ENCODE data around the gene DCAF10.

The DCAF10 gene

DNA sequence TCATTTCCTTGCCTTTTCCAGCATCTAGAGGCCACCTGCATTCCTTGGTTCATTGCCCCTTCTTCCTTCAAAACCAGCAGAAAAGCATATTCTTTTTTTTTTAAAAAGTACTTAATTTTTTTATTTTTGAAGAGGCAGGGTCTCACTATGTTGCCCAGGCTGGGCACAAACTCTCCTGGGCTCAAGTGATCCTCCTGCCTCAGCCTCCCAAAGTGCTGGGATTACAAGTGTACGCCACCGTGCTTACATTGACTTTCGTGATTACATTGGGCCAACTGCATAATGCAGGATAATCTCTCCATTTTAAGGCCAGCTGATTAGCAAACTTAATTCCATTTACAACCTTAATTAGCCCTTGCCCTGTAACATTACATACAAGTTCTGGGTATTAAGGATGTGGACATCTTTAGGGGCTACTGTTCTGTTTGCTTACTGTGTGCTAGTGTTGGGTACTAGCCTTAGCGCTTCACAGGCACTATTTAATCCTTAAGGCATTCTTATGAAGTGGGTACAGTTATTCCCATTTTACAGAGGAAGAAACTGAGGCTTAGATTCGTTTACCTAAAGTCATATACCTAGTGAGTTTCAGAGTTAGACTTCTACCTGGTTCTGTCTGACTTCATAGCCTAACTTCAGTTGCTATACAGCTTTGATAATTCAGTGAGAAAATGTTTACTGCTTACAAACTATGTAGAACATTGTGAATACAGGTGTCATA, 69.6 kb downstream of the DCAF10 start:
- no peak for ATAC-seq
- no peak for TF ChIP-seq ZC3H10 (CRISPR knock-in tag; IDR thresholded peaks at IDR 0.05)
- no peak for TF ChIP-seq ESRRG (CRISPR knock-in tag; IDR thresholded peaks at IDR 0.05)
- TF ChIP-seq ZFP3 (CRISPR knock-in tag; IDR thresholded peaks at IDR 0.05): no peak

DNA sequence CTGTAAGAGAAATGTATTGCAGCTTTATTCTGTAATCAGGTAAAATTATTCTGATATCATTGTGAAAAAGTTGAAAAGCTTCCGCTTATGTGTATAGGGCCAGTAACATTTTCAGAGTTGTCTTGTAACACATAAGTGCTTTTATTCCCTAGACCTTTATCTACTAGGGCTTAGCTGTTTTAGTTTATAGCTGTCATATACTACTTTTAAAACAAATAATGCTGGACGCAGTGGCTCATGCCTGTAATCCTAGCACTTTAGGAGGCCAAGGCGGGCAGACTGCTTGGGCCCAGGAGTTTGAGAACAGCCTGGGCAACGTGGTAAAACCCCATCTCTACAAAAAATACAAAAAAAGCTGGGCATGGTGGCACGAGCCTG, 70.2 kb downstream of the DCAF10 start:
- TF ChIP-seq PPARA (CRISPR knock-in tag; IDR thresholded peaks at IDR 0.05; ENCODE audit: borderline replicate concordance): no peak
- TF ChIP-seq, protein P1, sequence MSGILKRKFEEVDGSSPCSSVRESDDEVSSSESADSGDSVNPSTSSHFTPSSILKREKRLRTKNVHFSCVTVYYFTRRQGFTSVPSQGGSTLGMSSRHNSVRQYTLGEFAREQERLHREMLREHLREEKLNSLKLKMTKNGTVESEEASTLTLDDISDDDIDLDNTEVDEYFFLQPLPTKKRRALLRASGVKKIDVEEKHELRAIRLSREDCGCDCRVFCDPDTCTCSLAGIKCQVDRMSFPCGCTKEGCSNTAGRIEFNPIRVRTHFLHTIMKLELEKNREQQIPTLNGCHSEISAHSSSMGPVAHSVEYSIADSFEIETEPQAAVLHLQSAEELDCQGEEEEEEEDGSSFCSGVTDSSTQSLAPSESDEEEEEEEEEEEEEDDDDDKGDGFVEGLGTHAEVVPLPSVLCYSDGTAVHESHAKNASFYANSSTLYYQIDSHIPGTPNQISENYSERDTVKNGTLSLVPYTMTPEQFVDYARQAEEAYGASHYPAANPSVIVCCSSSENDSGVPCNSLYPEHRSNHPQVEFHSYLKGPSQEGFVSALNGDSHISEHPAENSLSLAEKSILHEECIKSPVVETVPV (CRISPR knock-in tag; IDR thresholded peaks at IDR 0.05): no peak
- no peak for TF ChIP-seq TCF4 (CRISPR knock-in tag; IDR thresholded peaks at IDR 0.05; ENCODE audit: borderline replicate concordance)
- no peak for TF ChIP-seq CSDC2 (CRISPR knock-in tag; IDR thresholded peaks at IDR 0.05)
- TF ChIP-seq, protein P2, sequence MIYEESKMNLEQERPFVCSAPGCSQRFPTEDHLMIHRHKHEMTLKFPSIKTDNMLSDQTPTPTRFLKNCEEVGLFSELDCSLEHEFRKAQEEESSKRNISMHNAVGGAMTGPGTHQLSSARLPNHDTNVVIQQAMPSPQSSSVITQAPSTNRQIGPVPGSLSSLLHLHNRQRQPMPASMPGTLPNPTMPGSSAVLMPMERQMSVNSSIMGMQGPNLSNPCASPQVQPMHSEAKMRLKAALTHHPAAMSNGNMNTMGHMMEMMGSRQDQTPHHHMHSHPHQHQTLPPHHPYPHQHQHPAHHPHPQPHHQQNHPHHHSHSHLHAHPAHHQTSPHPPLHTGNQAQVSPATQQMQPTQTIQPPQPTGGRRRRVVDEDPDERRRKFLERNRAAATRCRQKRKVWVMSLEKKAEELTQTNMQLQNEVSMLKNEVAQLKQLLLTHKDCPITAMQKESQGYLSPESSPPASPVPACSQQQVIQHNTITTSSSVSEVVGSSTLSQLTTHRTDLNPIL (CRISPR knock-in tag; IDR thresholded peaks at IDR 0.05; ENCODE audit: low read depth): no peak
- TF ChIP-seq ZNF8 (CRISPR knock-in tag; IDR thresholded peaks at IDR 0.05): no peak
- no peak for TF ChIP-seq ZNF70 (CRISPR knock-in tag; IDR thresholded peaks at IDR 0.05)
- no peak for TF ChIP-seq ZNF565 (CRISPR knock-in tag; conservative IDR thresholded peaks at IDR 0.05; ENCODE audit: low read depth)
- no peak for TF ChIP-seq TOX (CRISPR knock-in tag; IDR thresholded peaks at IDR 0.05; ENCODE audit: borderline replicate concordance)
- no peak for TF ChIP-seq ZFP30 (CRISPR knock-in tag; IDR thresholded peaks at IDR 0.05)
- no peak for TF ChIP-seq BACH2 (CRISPR knock-in tag; IDR thresholded peaks at IDR 0.05; ENCODE audit: borderline replicate concordance)
- TF ChIP-seq ZC3H10 (CRISPR knock-in tag; IDR thresholded peaks at IDR 0.05): no peak
- TF ChIP-seq GLIS3 (CRISPR knock-in tag; IDR thresholded peaks at IDR 0.05): no peak
- ATAC-seq: no peak

DNA sequence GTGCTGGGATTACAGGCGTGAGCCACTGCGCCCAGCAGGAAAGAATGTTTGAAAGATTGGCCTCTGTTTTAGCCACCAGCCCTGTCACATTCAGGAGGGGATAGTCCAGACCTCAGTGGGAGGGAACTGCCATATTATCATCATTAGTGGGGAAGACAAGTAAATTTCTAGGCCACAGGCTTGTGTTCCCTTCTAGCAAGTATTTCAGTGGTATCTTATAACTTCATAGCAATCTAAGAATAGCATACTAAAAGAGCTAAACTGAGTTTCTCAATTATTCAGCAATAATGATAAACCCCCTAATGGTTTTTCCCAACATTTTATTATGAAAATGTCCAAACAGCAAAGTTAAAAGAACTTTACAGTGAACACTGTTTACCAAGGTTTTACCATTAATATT, 73.4 kb downstream of the DCAF10 start:
- ATAC-seq: no peak
- TF ChIP-seq GLIS3 (CRISPR knock-in tag; IDR thresholded peaks at IDR 0.05) (no peak), ISL1 (CRISPR knock-in tag; IDR thresholded peaks at IDR 0.05) (no peak), RARB (CRISPR knock-in tag; IDR thresholded peaks at IDR 0.05) (no peak), ZNF8 (CRISPR knock-in tag; IDR thresholded peaks at IDR 0.05) (no peak)

DNA sequence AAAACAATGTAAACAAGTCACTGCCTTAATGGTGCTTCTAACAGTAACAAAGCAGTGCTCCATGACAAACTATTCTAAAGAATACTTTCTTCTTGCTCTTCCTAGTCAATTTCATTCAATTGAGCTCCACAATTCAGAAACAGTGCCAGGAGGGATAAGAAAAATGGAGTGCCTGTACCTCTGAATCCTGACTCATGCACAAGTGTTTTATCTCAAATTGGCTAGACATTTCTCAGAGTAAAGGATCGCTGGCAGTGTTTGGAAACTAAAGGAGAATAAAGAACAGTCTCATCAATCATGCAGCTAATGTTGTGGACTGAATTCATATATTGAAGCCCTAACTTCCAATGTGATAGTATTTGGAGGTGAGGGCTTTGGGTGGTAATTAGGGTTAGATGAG, 75.8 kb downstream of the DCAF10 start:
- TF ChIP-seq OSR1 (CRISPR knock-in tag; IDR thresholded peaks at IDR 0.05): no peak
- TF ChIP-seq TCF4 (CRISPR knock-in tag; IDR thresholded peaks at IDR 0.05; ENCODE audit: borderline replicate concordance): no peak
- no peak for TF ChIP-seq ZC3H10 (CRISPR knock-in tag; IDR thresholded peaks at IDR 0.05)
- no peak for TF ChIP-seq ZFP30 (CRISPR knock-in tag; IDR thresholded peaks at IDR 0.05)
- TF ChIP-seq CSDC2 (CRISPR knock-in tag; IDR thresholded peaks at IDR 0.05): no peak
- no peak for TF ChIP-seq PPARA (CRISPR knock-in tag; IDR thresholded peaks at IDR 0.05; ENCODE audit: borderline replicate concordance)
- no peak for TF ChIP-seq BACH2 (CRISPR knock-in tag; IDR thresholded peaks at IDR 0.05; ENCODE audit: borderline replicate concordance)
- no peak for TF ChIP-seq ZFP3 (CRISPR knock-in tag; IDR thresholded peaks at IDR 0.05)
- TF ChIP-seq, protein P3, sequence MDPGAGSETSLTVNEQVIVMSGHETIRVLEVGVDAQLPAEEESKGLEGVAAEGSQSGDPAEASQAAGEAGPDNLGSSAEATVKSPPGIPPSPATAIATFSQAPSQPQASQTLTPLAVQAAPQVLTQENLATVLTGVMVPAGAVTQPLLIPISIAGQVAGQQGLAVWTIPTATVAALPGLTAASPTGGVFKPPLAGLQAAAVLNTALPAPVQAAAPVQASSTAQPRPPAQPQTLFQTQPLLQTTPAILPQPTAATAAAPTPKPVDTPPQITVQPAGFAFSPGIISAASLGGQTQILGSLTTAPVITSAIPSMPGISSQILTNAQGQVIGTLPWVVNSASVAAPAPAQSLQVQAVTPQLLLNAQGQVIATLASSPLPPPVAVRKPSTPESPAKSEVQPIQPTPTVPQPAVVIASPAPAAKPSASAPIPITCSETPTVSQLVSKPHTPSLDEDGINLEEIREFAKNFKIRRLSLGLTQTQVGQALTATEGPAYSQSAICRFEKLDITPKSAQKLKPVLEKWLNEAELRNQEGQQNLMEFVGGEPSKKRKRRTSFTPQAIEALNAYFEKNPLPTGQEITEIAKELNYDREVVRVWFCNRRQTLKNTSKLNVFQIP (CRISPR knock-in tag; IDR thresholded peaks at IDR 0.05; ENCODE audit: borderline replicate concordance, low read depth): no peak
- TF ChIP-seq, protein P2 (CRISPR knock-in tag; IDR thresholded peaks at IDR 0.05; ENCODE audit: low read depth): no peak
- TF ChIP-seq, protein P1 (CRISPR knock-in tag; IDR thresholded peaks at IDR 0.05): no peak
- TF ChIP-seq, protein P4, sequence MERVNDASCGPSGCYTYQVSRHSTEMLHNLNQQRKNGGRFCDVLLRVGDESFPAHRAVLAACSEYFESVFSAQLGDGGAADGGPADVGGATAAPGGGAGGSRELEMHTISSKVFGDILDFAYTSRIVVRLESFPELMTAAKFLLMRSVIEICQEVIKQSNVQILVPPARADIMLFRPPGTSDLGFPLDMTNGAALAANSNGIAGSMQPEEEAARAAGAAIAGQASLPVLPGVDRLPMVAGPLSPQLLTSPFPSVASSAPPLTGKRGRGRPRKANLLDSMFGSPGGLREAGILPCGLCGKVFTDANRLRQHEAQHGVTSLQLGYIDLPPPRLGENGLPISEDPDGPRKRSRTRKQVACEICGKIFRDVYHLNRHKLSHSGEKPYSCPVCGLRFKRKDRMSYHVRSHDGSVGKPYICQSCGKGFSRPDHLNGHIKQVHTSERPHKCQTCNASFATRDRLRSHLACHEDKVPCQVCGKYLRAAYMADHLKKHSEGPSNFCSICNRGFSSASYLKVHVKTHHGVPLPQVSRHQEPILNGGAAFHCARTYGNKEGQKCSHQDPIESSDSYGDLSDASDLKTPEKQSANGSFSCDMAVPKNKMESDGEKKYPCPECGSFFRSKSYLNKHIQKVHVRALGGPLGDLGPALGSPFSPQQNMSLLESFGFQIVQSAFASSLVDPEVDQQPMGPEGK (CRISPR knock-in tag; IDR thresholded peaks at IDR 0.05; ENCODE audit: borderline replicate concordance): no peak
- no peak for TF ChIP-seq ZNF565 (CRISPR knock-in tag; conservative IDR thresholded peaks at IDR 0.05; ENCODE audit: low read depth)
- ATAC-seq: no peak

All from SK-N-SH treated with all-trans-retinoic acid at 6 μM for 48 hours (cell line).